AG09319 (cell line): ENCODE measurements around the gene INTS14.

Experiments used
- DNase-seq: peaks from one replicate; pipeline ENCODE4 v3.0.0-alpha.2; 2010; ENCODE audit warnings: low read depth; ENCODE audit errors: extremely low read depth
- CTCF ChIP-seq: IDR thresholded peaks from 2 replicates; pipeline ENCODE4 v1.5.1; 2011; ENCODE audit warnings: low read depth, mild to moderate bottlenecking, inconsistent platforms, low read length, moderate library complexity

INTS14 gene

DNA sequence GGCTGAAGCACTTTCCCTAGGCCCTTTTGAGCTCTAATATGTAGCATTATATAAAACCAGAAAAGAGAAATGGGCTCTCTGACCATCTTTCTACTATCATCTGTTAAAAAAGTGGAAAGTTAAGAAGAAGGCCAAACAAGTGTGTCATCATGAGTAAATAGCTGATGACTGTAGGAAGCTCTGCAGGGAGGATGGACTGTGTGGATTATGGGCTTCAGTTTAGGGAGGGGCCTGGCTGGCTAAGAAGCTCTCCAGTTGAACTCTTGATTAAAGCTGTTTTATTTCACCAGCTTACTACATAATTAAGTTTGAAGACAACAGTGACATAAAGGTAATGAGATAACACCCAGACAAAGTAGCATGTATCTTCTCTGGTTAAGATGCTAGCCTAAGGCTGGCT lies 30.6 kb downstream of the INTS14 start:
- no peak for TF ChIP-seq CTCF
- peak; percentile 12 for DNase-seq

DNA sequence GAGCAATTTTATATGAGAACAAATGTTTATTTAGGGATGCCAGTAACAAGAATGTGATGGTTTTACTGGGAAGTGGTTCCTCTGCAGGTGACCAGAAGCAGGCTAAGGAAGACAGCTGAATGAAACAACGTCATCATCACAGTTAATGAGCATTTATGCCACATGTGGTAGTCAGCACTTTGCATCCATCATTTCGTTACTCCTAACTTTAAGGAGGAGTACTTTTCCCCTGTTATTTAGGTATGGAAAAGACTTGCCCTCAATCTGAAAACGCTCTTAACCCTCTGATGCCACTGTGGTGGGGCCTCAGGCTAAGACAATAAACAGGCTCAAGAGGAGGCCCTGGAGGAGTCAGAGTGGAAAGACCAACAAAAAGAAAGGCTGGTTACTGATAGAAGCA lies 31.2 kb downstream of the INTS14 start:
- DNase-seq = no peak
- TF ChIP-seq CTCF = no peak

DNA sequence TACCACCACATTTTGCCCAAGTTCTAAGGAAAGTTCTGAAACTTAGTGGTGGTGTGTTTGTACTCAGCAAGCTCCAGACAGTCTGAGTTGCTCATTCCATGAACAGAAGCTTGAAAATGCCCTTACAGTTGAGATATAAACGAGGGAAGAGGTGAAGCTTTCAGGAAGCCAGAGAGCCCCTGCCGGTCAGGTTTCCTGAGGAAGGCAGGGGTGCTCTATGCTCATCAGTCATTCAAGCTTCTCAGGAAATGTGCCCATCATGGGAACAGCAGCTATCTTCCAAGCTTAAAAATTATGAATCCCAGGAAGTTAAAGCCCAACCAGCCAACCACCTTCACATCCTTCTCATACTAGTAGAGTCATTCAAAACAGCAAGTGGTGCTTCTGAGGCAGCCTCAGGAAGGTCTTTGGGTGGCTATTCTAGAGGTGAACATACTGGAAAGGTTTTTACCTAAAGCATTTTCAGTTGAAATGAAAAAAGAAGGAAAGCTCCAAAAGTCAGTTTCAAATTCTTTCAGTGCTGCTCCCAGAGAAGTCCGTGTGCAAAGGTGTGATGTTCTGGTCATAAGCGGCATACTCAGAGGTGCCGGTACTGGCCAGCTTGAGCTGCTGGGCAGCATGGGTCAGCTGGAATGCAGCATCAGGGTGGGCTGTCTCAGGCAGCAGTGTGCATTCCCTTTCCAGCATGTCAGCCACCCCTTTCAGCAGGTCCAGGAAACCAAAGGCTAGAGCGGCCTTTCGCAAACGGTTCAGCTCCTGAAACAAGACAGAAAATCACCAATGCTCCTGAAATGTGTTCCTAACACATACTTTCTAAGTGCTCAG lies 31.8 kb downstream of the INTS14 start:
- no peak for DNase-seq
- no peak for TF ChIP-seq CTCF

- no peak for DNase-seq
These were observed 33.6 kb downstream of the INTS14 start for GRCh38 chr15:65577129-65577996.

DNA sequence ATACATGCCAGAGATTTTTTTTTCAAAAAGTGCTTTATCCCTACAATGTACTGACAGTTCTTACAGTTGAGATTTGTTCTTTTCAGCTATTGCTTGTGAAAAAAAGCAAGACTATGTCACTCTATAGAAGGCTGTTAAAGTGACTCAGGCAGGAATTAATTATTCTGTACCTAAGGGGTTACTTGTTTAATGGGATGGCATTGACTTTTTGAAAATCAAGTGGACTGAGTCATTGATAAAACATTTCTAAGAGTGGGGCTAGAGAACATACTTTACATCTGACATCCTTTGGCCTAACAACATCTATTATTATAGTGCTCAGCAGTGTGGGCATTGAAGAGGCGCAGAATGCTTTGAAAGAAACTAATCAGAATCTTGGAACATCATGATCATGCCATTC lies 34.3 kb downstream of the INTS14 start:
- DNase-seq = no peak
- no peak for TF ChIP-seq CTCF

More at GRCh38 chr15:65577129-65577996, 33.6 kb downstream of the INTS14 start:
- TF ChIP-seq CTCF = no peak

GRCh38 chr15:65571971-65572370 lies 39.0 kb downstream of the INTS14 start:
- no peak for TF ChIP-seq CTCF
- no peak for DNase-seq

DNA sequence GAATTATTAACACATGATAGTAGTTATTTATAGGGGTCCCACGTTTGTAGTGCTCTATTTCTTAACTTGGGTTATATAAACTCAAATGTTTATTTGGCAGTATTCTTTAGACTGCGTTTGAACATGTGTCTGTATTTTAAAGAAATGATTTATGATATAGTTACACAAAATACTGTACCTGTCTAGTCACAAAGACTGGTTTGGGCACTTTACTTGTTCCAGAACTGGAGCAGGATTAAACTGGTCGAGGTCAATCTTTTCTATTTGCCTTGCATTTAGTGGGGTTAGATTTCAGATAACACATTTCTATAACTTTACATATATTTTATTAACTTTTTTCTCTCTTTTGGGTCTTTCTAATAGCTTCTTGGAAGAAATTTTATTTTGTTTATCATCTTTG lies 41.2 kb downstream of the INTS14 start:
- no peak for DNase-seq
- TF ChIP-seq CTCF = no peak
